ENCODE data around the gene SERGEF. TPM values are rescaled to one million over a fixed set of nuclear protein-coding genes. Genes with fewer than 3 reads are reported as not detected.

SERGEF gene
- total RNA-seq, 1 donor from 2014 or later: 24.0 TPM

DNA sequence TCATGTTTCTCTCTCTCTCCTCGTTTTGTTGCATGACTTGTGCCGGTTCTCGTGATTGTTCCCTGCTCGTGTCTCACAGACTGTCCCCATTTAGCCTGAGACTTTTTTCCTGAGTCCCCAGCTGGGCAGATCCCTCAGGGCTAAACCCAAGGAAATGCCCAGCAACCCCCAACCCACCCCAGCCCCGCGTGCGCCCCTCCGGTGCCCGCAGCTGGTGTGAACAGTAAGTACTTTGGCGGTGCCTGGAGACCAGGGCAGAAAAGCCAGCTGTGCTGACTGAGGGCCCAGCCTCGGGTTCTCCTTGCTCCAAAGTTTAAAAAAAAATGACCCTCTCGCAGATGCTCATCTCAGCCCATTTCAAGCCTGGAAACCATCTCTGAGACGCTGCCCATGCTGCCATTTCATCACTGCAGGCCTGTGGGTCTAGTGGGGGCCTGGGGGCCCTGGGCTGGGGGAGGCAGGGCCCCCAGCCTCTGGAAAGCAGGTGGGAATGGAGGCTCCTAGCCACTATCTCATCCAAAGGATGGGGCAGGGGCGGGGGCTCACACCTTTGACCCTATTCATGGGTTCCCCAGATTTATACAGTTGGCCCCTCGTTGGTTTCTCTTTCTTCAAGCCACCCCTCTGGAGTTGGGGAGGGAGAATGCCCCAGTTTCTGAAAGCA, 236.5 kb downstream of the SERGEF start:
- DNase-seq (ENCODE audit: extremely low spot score, unreplicated experiment): no peak
- no peaks in the 10 kb centered on the region for H3K4me1 Mint-ChIP-seq (ENCODE audit: unreplicated experiment)

DNA sequence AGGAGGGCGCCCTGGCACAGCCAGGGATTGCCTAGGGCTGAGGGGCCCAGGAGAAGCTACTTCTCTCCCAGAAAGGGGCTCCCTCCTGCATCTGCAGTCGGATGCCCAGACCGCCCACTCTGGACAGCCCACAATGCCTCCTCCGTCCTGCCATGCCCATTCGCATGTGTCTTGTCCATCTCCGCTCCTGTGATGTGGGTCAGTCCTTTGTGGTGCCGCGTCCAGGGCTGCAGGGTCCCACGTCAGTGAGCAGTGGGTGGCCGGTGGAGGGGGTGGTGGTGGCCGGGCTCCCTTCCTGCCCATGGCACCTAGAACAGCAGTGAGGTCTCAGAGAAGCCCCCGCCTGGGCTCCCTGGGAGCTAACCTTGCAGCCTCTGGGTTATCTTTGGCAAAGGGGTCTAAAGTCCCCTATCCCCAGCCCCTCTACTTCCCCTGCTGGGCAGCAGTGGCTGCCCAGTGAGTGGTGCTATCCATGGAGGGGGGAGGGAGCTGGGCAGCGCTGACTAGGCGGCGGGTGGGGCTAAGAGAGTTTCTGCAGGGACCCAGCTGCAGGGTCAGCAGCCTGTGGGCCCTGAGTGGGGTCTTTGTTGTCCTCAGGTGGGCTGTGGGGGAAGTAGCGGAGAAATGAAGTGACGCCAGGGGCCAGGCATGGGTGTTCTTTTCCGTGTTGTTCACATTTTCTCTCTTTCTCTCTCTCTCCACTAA, 237.2 kb downstream of the SERGEF start:
- TF ChIP-seq, protein P1, sequence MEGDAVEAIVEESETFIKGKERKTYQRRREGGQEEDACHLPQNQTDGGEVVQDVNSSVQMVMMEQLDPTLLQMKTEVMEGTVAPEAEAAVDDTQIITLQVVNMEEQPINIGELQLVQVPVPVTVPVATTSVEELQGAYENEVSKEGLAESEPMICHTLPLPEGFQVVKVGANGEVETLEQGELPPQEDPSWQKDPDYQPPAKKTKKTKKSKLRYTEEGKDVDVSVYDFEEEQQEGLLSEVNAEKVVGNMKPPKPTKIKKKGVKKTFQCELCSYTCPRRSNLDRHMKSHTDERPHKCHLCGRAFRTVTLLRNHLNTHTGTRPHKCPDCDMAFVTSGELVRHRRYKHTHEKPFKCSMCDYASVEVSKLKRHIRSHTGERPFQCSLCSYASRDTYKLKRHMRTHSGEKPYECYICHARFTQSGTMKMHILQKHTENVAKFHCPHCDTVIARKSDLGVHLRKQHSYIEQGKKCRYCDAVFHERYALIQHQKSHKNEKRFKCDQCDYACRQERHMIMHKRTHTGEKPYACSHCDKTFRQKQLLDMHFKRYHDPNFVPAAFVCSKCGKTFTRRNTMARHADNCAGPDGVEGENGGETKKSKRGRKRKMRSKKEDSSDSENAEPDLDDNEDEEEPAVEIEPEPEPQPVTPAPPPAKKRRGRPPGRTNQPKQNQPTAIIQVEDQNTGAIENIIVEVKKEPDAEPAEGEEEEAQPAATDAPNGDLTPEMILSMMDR (IDR thresholded peaks at IDR 0.05): no peak
- Mint-ChIP-seq H3K27ac (ENCODE audit: unreplicated experiment) (no peak overlapping the region), H3K4me1 (ENCODE audit: unreplicated experiment) (no peaks in the 10 kb centered on the region), H3K9me3 (ENCODE audit: unreplicated experiment) (no peaks in the 10 kb centered on the region), H3K4me3 (ENCODE audit: unreplicated experiment) (no peak overlapping the region), H3K36me3 (ENCODE audit: unreplicated experiment) (no peaks in the 10 kb centered on the region), H3K27me3 (ENCODE audit: unreplicated experiment) (no peaks in the 10 kb centered on the region)
- no peak for DNase-seq (ENCODE audit: extremely low spot score, unreplicated experiment)

More for the DNA sequence above, 236.5 kb downstream of the SERGEF start:
- H3K9me3 Mint-ChIP-seq (ENCODE audit: unreplicated experiment): no peaks in the 10 kb centered on the region
- H3K4me3 Mint-ChIP-seq (ENCODE audit: unreplicated experiment): no peak overlapping the region
- TF ChIP-seq, protein P1 (IDR thresholded peaks at IDR 0.05): no peak
- no peak overlapping the region for H3K27ac Mint-ChIP-seq (ENCODE audit: unreplicated experiment)
- H3K36me3 Mint-ChIP-seq (ENCODE audit: unreplicated experiment): no peaks in the 10 kb centered on the region
- no peaks in the 10 kb centered on the region for H3K27me3 Mint-ChIP-seq (ENCODE audit: unreplicated experiment)

DNA sequence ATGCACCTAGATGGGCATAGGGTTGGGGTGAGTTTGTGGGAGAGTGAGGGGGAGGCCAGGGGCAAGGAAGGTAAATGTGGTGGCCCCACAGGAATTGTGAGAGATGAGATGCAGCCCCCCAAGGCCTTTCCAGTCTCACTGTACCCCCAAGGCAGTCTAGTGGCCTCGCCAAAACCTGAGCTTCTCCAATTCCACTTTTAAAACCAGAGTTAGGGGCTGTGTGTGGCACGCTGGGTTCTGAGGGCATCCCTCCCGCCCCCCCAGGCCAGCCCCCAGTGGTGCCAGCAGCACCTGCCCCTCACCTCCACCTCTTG, 237.9 kb downstream of the SERGEF start:
- no peaks in the 10 kb centered on the region for H3K36me3 Mint-ChIP-seq (ENCODE audit: unreplicated experiment)
- TF ChIP-seq, protein P1 (IDR thresholded peaks at IDR 0.05): no peak
- H3K4me3 Mint-ChIP-seq (ENCODE audit: unreplicated experiment): no peak overlapping the region
- H3K9me3 Mint-ChIP-seq (ENCODE audit: unreplicated experiment): no peaks in the 10 kb centered on the region
- H3K27me3 Mint-ChIP-seq (ENCODE audit: unreplicated experiment): no peaks in the 10 kb centered on the region
- no peak for DNase-seq (ENCODE audit: extremely low spot score, unreplicated experiment)
- no peaks in the 10 kb centered on the region for H3K4me1 Mint-ChIP-seq (ENCODE audit: unreplicated experiment)
- no peak overlapping the region for H3K27ac Mint-ChIP-seq (ENCODE audit: unreplicated experiment)

DNA sequence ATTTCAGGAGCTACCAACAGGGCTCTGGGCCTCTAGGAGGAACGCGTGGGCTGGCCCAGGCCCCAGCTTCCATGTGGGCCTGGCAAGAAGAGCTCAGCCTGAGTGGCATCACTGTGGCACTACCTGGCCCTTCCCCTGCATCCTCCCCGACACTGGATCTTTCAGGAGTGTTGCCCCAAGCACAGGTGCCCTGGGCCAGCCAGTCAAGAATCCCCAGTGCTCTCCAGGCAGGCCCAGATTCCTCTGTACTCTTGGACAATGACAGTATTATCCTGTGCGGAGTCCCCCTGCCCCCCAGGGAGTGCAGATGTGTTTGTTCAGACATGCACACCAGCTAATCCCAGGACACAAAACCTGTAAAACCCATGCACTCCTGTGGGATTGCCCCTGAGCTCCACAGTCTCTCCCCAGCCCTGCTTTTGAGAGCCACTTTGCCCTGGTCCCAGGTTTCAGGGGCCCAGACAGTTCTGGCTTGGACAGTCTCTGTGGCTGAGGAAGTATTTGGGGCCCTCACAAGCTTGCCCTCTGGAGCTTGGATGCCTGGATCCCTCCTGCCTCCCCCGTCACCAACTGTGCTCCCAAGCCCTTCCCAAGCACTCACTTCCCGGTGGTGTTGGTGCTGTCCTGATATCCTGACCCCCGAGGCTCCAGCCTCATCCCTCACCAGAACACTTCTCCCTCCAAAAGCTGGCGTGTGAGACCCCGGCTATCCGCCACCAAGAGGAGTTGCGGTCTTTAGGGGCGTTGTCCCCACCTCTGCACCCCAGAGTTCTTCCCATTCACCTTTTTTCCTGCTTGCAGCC, 238.4 kb downstream of the SERGEF start:
- no peak for DNase-seq (ENCODE audit: extremely low spot score, unreplicated experiment)
- TF ChIP-seq, protein P1 (IDR thresholded peaks at IDR 0.05): no peak
- H3K9me3 Mint-ChIP-seq (ENCODE audit: unreplicated experiment): no peaks in the 10 kb centered on the region
- H3K36me3 Mint-ChIP-seq (ENCODE audit: unreplicated experiment): no peaks in the 10 kb centered on the region
- no peak overlapping the region for H3K27ac Mint-ChIP-seq (ENCODE audit: unreplicated experiment)
- H3K27me3 Mint-ChIP-seq (ENCODE audit: unreplicated experiment): no peaks in the 10 kb centered on the region
- no peaks in the 10 kb centered on the region for H3K4me1 Mint-ChIP-seq (ENCODE audit: unreplicated experiment)
- no peak overlapping the region for H3K4me3 Mint-ChIP-seq (ENCODE audit: unreplicated experiment)

DNA sequence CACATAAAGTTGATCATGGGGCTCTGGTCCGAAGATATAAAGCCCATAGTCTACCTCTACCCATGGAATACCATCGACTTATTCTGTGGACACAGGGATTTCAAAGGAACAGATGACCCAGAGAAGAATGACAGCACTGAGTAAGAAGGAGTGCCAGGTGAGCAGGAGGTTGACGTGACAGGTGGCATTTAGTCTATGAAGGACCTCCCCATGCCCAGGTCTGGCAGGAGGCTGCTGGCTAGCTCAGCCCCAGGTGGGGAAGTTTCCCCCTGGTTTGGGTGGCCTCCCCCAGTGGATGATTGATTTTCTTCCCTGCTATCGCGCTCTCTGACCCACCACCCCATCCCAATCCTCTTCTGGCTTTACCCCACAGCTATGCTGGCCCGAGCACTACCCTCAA, 239.2 kb downstream of the SERGEF start:
- no peaks in the 10 kb centered on the region for H3K27me3 Mint-ChIP-seq (ENCODE audit: unreplicated experiment)
- H3K4me3 Mint-ChIP-seq (ENCODE audit: unreplicated experiment): no peak overlapping the region
- no peaks in the 10 kb centered on the region for H3K9me3 Mint-ChIP-seq (ENCODE audit: unreplicated experiment)
- TF ChIP-seq, protein P1 (IDR thresholded peaks at IDR 0.05): no peak
- no peak for DNase-seq (ENCODE audit: extremely low spot score, unreplicated experiment)
- no peaks in the 10 kb centered on the region for H3K4me1 Mint-ChIP-seq (ENCODE audit: unreplicated experiment)
- no peaks in the 10 kb centered on the region for H3K36me3 Mint-ChIP-seq (ENCODE audit: unreplicated experiment)
- H3K27ac Mint-ChIP-seq (ENCODE audit: unreplicated experiment): no peak overlapping the region

All from osteocyte (in vitro differentiated cells).